HepG2 (cell line): Measurements from ENCODE around the gene EIF3A. TPM values are rescaled to one million over a fixed set of nuclear protein-coding genes. Genes with fewer than 3 reads are reported as not detected.

Experiments used
- ATAC-seq: fragments of 200-7000 bp; cut with Tn5 transposase; 3 replicates; pipeline ENCODE4 v1.9.1; 2020; ENCODE audit warnings: mild to moderate bottlenecking, moderate library complexity
- BruUV-seq: library from RNA; stranded (reverse); fragments of 400-500 nt; replicated peaks from 2 replicates; lab custom pipeline; 2021; lab: Mats Ljungman, UMichigan
- CTCF ChIA-PET: fragments of 300-600 bp; formaldehyde crosslinking; extraction: SDS; loops from one replicate; lab custom pipeline; 2021; ENCODE audit warnings: low total read pairs, inconsistent platforms, low intra/inter-chr PET ratio; lab: Yijun Ruan, JAX
- POLR2A ChIA-PET: fragments of 350-600 bp; sonication (Branson Sonifier 250); formaldehyde crosslinking; loops from one replicate; lab custom pipeline; 2020; ENCODE audit warnings: antibody characterized with exemption, inconsistent platforms; lab: Yijun Ruan, JAX
- DNase-seq: peaks from one replicate; pipeline ENCODE4 v3.0.0-alpha.2; 2015; ENCODE audit warnings: low spot score
- FAIRE-seq: peaks from 3 replicates; lab custom pipeline; 2011; peaks lifted over from hg19 to GRCh38; lab: Jason Lieb, UNC
- H2AFZ ChIP-seq: one replicate; pipeline ENCODE4 v1.6.1; 2011; ENCODE audit warnings: low read length, inconsistent platforms
- H3K27ac ChIP-seq: fragments of 300-600 bp; 3 replicates; pipeline ENCODE4 v1.8.0; 2011; ENCODE audit warnings: mixed run types, mild to moderate bottlenecking, mixed read lengths, low read length, inconsistent platforms; ENCODE audit not compliant: insufficient read depth; ENCODE audit errors: extremely low read length
- H3K27me3 ChIP-seq, 2 experiments: fragments of 200-600 bp in 1 of 2; 2 replicates in 1 of 2; 3 replicates in 1 of 2; pipeline versions ENCODE4 v1.6.0 to v1.8.0; 2011; ENCODE audit warnings: low read length in 2 of 2, mild to moderate bottlenecking in 2 of 2, moderate library complexity in 2 of 2, inconsistent platforms in 1 of 2; ENCODE audit not compliant: insufficient read depth in 2 of 2, control insufficient read depth in 1 of 2
- H3K36me3 ChIP-seq, 2 experiments: fragments of 200-600 bp in 1 of 2; replicated peaks in 1 of 2; 2 replicates in 1 of 2; 3 replicates in 1 of 2; pipeline versions ENCODE4 v1.5.1 to v1.8.0; 2011; ENCODE audit warnings: low read length in 2 of 2, inconsistent platforms in 1 of 2; ENCODE audit not compliant: insufficient read depth in 2 of 2, control insufficient read depth in 1 of 2
- H3K4me1 ChIP-seq: 2 replicates; pipeline ENCODE4 v1.5.1; 2012; ENCODE audit warnings: low read length, inconsistent platforms; ENCODE audit not compliant: insufficient read depth
- H3K4me2 ChIP-seq: 2 replicates; pipeline ENCODE4 v1.6.0; 2011; ENCODE audit warnings: low read depth, low read length, inconsistent platforms
- H3K4me3 ChIP-seq, 3 experiments: fragments of 200-600 bp in 1 of 3; sonication (generic), shearing (Covaris generic) in 1 of 3; replicated peaks in 1 of 3; 2 replicates each; pipeline ENCODE4 v1.5.1; 2011 to 2016; ENCODE audit warnings: low read length in 3 of 3, inconsistent platforms in 2 of 3, low read depth in 2 of 3, mild to moderate bottlenecking in 2 of 3, control low read depth in 1 of 3, mixed read lengths in 1 of 3; ENCODE audit not compliant: insufficient read depth in 1 of 3
- H3K79me2 ChIP-seq: one replicate; pipeline ENCODE4 v1.6.1; 2011; ENCODE audit warnings: low read length, inconsistent platforms; ENCODE audit not compliant: insufficient read depth
- H3K9ac ChIP-seq: 2 replicates; pipeline ENCODE4 v1.6.0; 2011; ENCODE audit warnings: mild to moderate bottlenecking, low read depth, low read length, inconsistent platforms; ENCODE audit not compliant: insufficient read depth
- H3K9me3 ChIP-seq: 2 replicates; pipeline ENCODE4 v1.5.1; 2012; ENCODE audit warnings: mild to moderate bottlenecking, low read length
- H4K20me1 ChIP-seq: 2 replicates; pipeline ENCODE4 v1.6.0; 2011; ENCODE audit warnings: inconsistent platforms, mild to moderate bottlenecking, low read length, moderate library complexity; ENCODE audit not compliant: insufficient read depth
- FOXC1 ChIP-seq: sonication (generic); formaldehyde crosslinking; IDR thresholded peaks from 2 replicates; pipeline ENCODE4 v1.8.0; 2022; ENCODE audit warnings: mild to moderate bottlenecking, missing genetic modification reagents, borderline replicate concordance
- GABPB1 ChIP-seq: IDR thresholded peaks from 2 replicates; pipeline ENCODE4 v1.6.1; 2016; ENCODE audit warnings: mild to moderate bottlenecking, missing genetic modification reagents, moderate library complexity, missing compliant biosample characterization
- KDM1A ChIP-seq: IDR thresholded peaks from 2 replicates; pipeline ENCODE4 v1.6.1; 2016; ENCODE audit warnings: missing compliant biosample characterization
- NFKB2 ChIP-seq: sonication (generic); formaldehyde crosslinking; IDR thresholded peaks from 2 replicates; pipeline ENCODE4 v1.4.0; 2020; ENCODE audit warnings: missing genetic modification reagents, borderline replicate concordance
- NPAS2 ChIP-seq: sonication (generic); formaldehyde crosslinking; IDR thresholded peaks from 2 replicates; pipeline ENCODE4 v1.8.0; 2022; ENCODE audit warnings: mild to moderate bottlenecking, missing genetic modification reagents, borderline replicate concordance
- RNF2 ChIP-seq: fragments of 450-650 bp; conservative IDR thresholded peaks from 2 replicates; pipeline ENCODE4 v1.6.1; 2016; ENCODE audit warnings: low read depth
- RXRA ChIP-seq: sonication (generic); formaldehyde crosslinking; IDR thresholded peaks from 2 replicates; pipeline ENCODE4 v1.5.1; 2020; ENCODE audit warnings: missing genetic modification reagents
- SAFB2 ChIP-seq: sonication (generic); formaldehyde crosslinking; IDR thresholded peaks from 2 replicates; pipeline ENCODE4 v1.5.1; 2020; ENCODE audit warnings: missing genetic modification reagents, low read depth, mild to moderate bottlenecking, borderline replicate concordance
- STAG1 ChIP-seq: sonication (generic); formaldehyde crosslinking; IDR thresholded peaks from 2 replicates; pipeline ENCODE4 v1.4.0; 2020; ENCODE audit warnings: missing genetic modification reagents
- ZNF547 ChIP-seq: sonication (generic); formaldehyde crosslinking; IDR thresholded peaks from 2 replicates; pipeline ENCODE4 v1.5.1; 2020; ENCODE audit warnings: mild to moderate bottlenecking, missing genetic modification reagents
- ZNF589 ChIP-seq: sonication (generic); formaldehyde crosslinking; conservative IDR thresholded peaks from 2 replicates; pipeline ENCODE4 v1.8.0; 2022; ENCODE audit warnings: mild to moderate bottlenecking, moderate library complexity, missing genetic modification reagents
- ZNF724P ChIP-seq: sonication (generic); formaldehyde crosslinking; IDR thresholded peaks from 2 replicates; pipeline ENCODE4 v1.8.0; 2022; ENCODE audit warnings: missing genetic modification reagents, borderline replicate concordance
- ZNF768 ChIP-seq: sonication (generic); formaldehyde crosslinking; IDR thresholded peaks from 2 replicates; pipeline ENCODE4 v1.4.0; 2020; ENCODE audit warnings: missing genetic modification reagents
- WGBS: methylation state at CpG from one replicate; pipeline ENCODE4 v1.1.6; 2017; ENCODE audit warnings: low lambda C conversion rate; 5-methylcytosine and 5-hydroxymethylcytosine counted together
- in situ Hi-C: cut with HindIII; loops from 2 replicates; pipeline ENCODE4 v1.10.0; 2017; ENCODE audit warnings: low pct_unique_long_range_greater_than_20kb; ENCODE audit not compliant: extremely low pct_ligation_motif_present
- intact Hi-C: fragments of 100-400 bp; cut with micrococcal nuclease; formaldehyde crosslinking; loops from one replicate; pipeline ENCODE4 v1.10.0; 2022; ENCODE audit not compliant: unreplicated experiment
- polyA plus RNA-seq, 8 experiments: library from polyadenylated mRNA; depleted of rRNA in 3 of 8; stranded (reverse) in 7 of 8; unstranded in 1 of 8; fragments of >200 nt; fragmentation: Illumina TruSeq in 4 of 8; extraction: Trizol in 4 of 8; gene quantifications; 2 replicates each; pipeline versions ENCODE4 v1.2.1 to v1.2.3, GENCODE V29; 2011 to 2016; ENCODE audit warnings: low read depth in 4 of 8, missing spikeins in 1 of 8, mixed read lengths in 1 of 8; ENCODE audit not compliant: insufficient read depth in 1 of 8
- total RNA-seq, 5 experiments: library from RNA; depleted of rRNA; stranded (reverse); fragments of >200 nt; fragmentation: Illumina TruSeq; extraction: Trizol; gene quantifications; 2 replicates each; pipeline ENCODE4 v1.2.3, GENCODE V29; 2016; ENCODE audit warnings: low read depth in 1 of 5
- TF ChIP-seq, protein P1 (sequence below): sonication (generic); formaldehyde crosslinking; IDR thresholded peaks from 2 replicates; pipeline ENCODE4 v1.4.0; 2020; ENCODE audit warnings: mild to moderate bottlenecking, missing genetic modification reagents, borderline replicate concordance
- TF ChIP-seq, protein P2 (sequence below): sonication (generic); formaldehyde crosslinking; IDR thresholded peaks from 2 replicates; pipeline ENCODE4 v1.4.0; 2020; ENCODE audit warnings: low read depth, mild to moderate bottlenecking, missing genetic modification reagents
- TF ChIP-seq, protein P3 (sequence below): sonication (generic); formaldehyde crosslinking; IDR thresholded peaks from 2 replicates; pipeline ENCODE4 v1.4.0; 2020; ENCODE audit warnings: missing genetic modification reagents
- TF ChIP-seq, protein P4 (sequence below): IDR thresholded peaks from 2 replicates; pipeline ENCODE4 v1.6.1; 2016; ENCODE audit warnings: low read depth, borderline replicate concordance

EIF3A gene
- total and polyA plus RNA-seq, 2 of the 13 experiments (the other 11 are each of a cell fraction or from before 2014, with no cell fraction given), result 25.6 to 117 TPM

DNA sequence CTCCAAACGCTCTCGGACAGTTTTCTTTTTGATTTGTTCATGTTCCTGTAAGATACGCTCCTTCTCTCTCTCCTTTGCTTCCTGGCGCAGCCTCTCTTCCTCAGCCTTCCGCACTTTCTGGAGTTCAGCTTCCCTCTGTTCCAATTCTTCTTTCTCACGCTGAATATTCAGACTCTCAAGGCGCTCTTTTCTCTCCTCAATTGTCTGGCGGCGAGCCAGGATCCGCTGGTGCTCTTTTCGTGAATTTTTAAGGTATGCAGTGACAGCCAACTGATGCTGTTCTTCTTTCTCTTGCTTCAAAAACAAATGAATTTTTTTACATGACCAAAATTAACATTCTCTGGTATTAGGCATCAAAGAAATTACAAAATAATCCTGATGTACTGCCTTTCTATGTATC is 22.6 kb downstream of the EIF3A start (continued):
- TF ChIP-seq, protein P1, sequence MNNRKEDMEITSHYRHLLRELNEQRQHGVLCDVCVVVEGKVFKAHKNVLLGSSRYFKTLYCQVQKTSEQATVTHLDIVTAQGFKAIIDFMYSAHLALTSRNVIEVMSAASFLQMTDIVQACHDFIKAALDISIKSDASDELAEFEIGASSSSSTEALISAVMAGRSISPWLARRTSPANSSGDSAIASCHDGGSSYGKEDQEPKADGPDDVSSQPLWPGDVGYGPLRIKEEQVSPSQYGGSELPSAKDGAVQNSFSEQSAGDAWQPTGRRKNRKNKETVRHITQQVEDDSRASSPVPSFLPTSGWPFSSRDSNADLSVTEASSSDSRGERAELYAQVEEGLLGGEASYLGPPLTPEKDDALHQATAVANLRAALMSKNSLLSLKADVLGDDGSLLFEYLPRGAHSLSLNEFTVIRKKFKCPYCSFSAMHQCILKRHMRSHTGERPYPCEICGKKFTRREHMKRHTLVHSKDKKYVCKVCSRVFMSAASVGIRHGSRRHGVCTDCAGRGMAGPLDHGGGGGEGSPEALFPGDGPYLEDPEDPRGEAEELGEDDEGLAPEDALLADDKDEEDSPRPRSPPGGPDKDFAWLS (CRISPR knock-in tag), result no peak
- no peak for TF ChIP-seq GABPB1 (CRISPR knock-in tag)
- TF ChIP-seq, all 625 proteins: peak for 0

DNA sequence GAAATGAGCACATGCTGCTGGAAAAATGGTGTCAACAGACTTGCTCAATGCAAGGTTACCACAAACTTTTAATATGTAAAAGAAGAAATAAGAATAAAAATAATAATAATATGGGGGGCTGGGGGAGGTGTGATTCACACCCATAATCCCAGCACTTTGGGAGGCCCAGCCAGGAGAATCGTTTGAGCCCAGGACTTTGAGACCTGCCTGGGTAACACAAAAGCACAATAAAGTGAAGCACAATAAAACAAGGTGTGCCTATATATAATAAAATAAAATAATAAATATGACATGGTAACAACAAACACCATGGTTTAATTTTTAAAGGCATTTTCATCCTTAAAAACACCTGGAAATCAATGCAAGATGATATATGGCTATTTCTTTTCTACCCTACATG is 25.1 kb downstream of the EIF3A start:
- POLR2A ChIA-PET, result no interaction called here
- TF ChIP-seq, protein P2, sequence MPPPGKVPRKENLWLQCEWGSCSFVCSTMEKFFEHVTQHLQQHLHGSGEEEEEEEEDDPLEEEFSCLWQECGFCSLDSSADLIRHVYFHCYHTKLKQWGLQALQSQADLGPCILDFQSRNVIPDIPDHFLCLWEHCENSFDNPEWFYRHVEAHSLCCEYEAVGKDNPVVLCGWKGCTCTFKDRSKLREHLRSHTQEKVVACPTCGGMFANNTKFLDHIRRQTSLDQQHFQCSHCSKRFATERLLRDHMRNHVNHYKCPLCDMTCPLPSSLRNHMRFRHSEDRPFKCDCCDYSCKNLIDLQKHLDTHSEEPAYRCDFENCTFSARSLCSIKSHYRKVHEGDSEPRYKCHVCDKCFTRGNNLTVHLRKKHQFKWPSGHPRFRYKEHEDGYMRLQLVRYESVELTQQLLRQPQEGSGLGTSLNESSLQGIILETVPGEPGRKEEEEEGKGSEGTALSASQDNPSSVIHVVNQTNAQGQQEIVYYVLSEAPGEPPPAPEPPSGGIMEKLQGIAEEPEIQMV (CRISPR knock-in tag), result no peak
- TF ChIP-seq, protein P3, sequence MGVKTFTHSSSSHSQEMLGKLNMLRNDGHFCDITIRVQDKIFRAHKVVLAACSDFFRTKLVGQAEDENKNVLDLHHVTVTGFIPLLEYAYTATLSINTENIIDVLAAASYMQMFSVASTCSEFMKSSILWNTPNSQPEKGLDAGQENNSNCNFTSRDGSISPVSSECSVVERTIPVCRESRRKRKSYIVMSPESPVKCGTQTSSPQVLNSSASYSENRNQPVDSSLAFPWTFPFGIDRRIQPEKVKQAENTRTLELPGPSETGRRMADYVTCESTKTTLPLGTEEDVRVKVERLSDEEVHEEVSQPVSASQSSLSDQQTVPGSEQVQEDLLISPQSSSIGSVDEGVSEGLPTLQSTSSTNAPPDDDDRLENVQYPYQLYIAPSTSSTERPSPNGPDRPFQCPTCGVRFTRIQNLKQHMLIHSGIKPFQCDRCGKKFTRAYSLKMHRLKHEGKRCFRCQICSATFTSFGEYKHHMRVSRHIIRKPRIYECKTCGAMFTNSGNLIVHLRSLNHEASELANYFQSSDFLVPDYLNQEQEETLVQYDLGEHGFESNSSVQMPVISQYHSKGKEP, result no peak
- TF ChIP-seq ZNF589 (CRISPR knock-in tag), result no peak
- TF ChIP-seq RXRA (CRISPR knock-in tag), result no peak
- no peak for TF ChIP-seq SAFB2 (CRISPR knock-in tag)
- no peak for TF ChIP-seq RNF2
- no peak for TF ChIP-seq FOXC1 (CRISPR knock-in tag)
- TF ChIP-seq NFKB2 (CRISPR knock-in tag), result no peak
- TF ChIP-seq, protein P4, sequence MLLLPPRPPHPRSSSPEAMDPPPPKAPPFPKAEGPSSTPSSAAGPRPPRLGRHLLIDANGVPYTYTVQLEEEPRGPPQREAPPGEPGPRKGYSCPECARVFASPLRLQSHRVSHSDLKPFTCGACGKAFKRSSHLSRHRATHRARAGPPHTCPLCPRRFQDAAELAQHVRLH (CRISPR knock-in tag), result no peak
- no peak for TF ChIP-seq KDM1A (CRISPR knock-in tag)
- TF ChIP-seq ZNF547 (CRISPR knock-in tag), result no peak
- TF ChIP-seq NPAS2 (CRISPR knock-in tag), result no peak
- no peak for TF ChIP-seq STAG1 (CRISPR knock-in tag)
- no peak for TF ChIP-seq ZNF768 (CRISPR knock-in tag)
- TF ChIP-seq ZNF724P (CRISPR knock-in tag), result no peak
- in situ Hi-C loops, result no loop called here

More for the DNA sequence above, 25.1 kb downstream of the EIF3A start:
- H3K4me1 ChIP-seq, result no peaks in the 10 kb centered on the region
- CTCF ChIA-PET, result no interaction called here
- DNase-seq, result no peak
- FAIRE-seq, result no peak
- no peak overlapping the region for H2AFZ ChIP-seq
- no peaks in the 10 kb centered on the region; the same call in 1 of the 2 replicates for H4K20me1 ChIP-seq
- 90% methylated on average over 1 of the region's 1 CpG for WGBS
- H3K9ac ChIP-seq, result no peak overlapping the region
- H3K36me3 ChIP-seq, result peaks cover 38 to 93% of the 10 kb centered on the region in 2 experiments
- no peaks in the 10 kb centered on the region for H3K9me3 ChIP-seq
- no peaks in the 10 kb centered on the region for H3K27me3 ChIP-seq
- no peak overlapping the region for H3K4me2 ChIP-seq
- BruUV-seq, result no TSS peak
- H3K4me3 ChIP-seq, result no peak overlapping the region
- H3K79me2 ChIP-seq, result peaks cover 7% of the 10 kb centered on the region
- intact Hi-C loops, result no loop called here
- H3K27ac ChIP-seq, result no peak overlapping the region
- no peak for ATAC-seq
